Measurements from ENCODE around the gene PRDX1. TPM values are rescaled to one million over a fixed set of nuclear protein-coding genes. Genes with fewer than 3 reads are reported as not detected.

PRDX1 gene
- total RNA-seq, 2 donors from 2014 or later, result 55.0 to 69.2 TPM

GRCh38 chr1:45550401-45551351 lies 29.0 kb upstream of the PRDX1 start, which contains the start of gene AKR1A1:
AKR1A1 (plus strand) TSS chr1:45550826; CDS start chr1:45561795, 10,969 bp downstream.
- no peaks in the 10 kb centered on the region for H3K9me3 ChIP-seq (ENCODE audit: control insufficient read depth, low read length, poor library complexity, severe bottlenecking)
- H3K27ac Mint-ChIP-seq, result peak within 1 kb of the TSS; percentile 92
- H3K4me1 Mint-ChIP-seq, result peaks cover 21% of the 10 kb centered on the region
- peaks cover 3% of the 10 kb centered on the region for H3K36me3 Mint-ChIP-seq (ENCODE audit: low read depth)
- ATAC-seq (peak; percentile 95), DNase-seq (peak; percentile 78 to 79 (median 79))
- no peaks in the 10 kb centered on the region for H3K27me3 Mint-ChIP-seq
- H3K4me3 Mint-ChIP-seq, result peak within 1 kb of the TSS; percentile 94

GRCh38 chr1:45545553-45546310 lies 24.0 kb upstream of the PRDX1 start:
- Mint-ChIP-seq H3K4me3 (no peak overlapping the region), H3K27me3 (no peaks in the 10 kb centered on the region), H3K36me3 (ENCODE audit: low read depth) (no peaks in the 10 kb centered on the region), H3K27ac (peak overlapping the region; percentile 97), H3K4me1 (peaks cover 29% of the 10 kb centered on the region)
- ATAC-seq, result no peak
- DNase-seq, result no peak
- no peaks in the 10 kb centered on the region for H3K9me3 ChIP-seq (ENCODE audit: control insufficient read depth, low read length, poor library complexity, severe bottlenecking)

- Mint-ChIP-seq H3K4me1 (peaks cover 28% of the 10 kb centered on the region), H3K4me3 (no peak overlapping the region), H3K36me3 (ENCODE audit: low read depth) (no peaks in the 10 kb centered on the region), H3K27ac (peak overlapping the region; percentile 97), H3K27me3 (no peaks in the 10 kb centered on the region)
- ATAC-seq (no peak), DNase-seq (no peak)
- H3K9me3 ChIP-seq (ENCODE audit: control insufficient read depth, low read length, poor library complexity, severe bottlenecking), result no peaks in the 10 kb centered on the region
Observed at GRCh38 chr1:45545019-45545493, 23.4 kb upstream of the PRDX1 start.

GRCh38 chr1:45544530-45544929 lies 22.8 kb upstream of the PRDX1 start:
- DNase-seq (no peak), ATAC-seq (no peak)
- H3K9me3 ChIP-seq (ENCODE audit: control insufficient read depth, low read length, poor library complexity, severe bottlenecking), result no peaks in the 10 kb centered on the region
- H3K27me3 Mint-ChIP-seq, result no peaks in the 10 kb centered on the region
- H3K27ac Mint-ChIP-seq, result peak overlapping the region; percentile 97
- peaks cover 28% of the 10 kb centered on the region for H3K4me1 Mint-ChIP-seq
- no peak overlapping the region for H3K4me3 Mint-ChIP-seq
- no peaks in the 10 kb centered on the region for H3K36me3 Mint-ChIP-seq (ENCODE audit: low read depth)

GRCh38 chr1:45543581-45544417 lies 22.1 kb upstream of the PRDX1 start:
- Mint-ChIP-seq H3K27me3 (no peaks in the 10 kb centered on the region), H3K4me1 (peaks cover 28% of the 10 kb centered on the region), H3K4me3 (peak overlapping the region; percentile 93), H3K36me3 (ENCODE audit: low read depth) (no peaks in the 10 kb centered on the region), H3K27ac (peak overlapping the region; percentile 97)
- ATAC-seq (peak; percentile 98), DNase-seq (peak; percentile 55 to 71 (median 58))
- no peaks in the 10 kb centered on the region for H3K9me3 ChIP-seq (ENCODE audit: control insufficient read depth, low read length, poor library complexity, severe bottlenecking)

GRCh38 chr1:45542591-45542990 lies 20.9 kb upstream of the PRDX1 start:
- Mint-ChIP-seq H3K4me1 (peaks cover 28% of the 10 kb centered on the region), H3K27ac (peak overlapping the region; percentile 97), H3K36me3 (ENCODE audit: low read depth) (no peaks in the 10 kb centered on the region), H3K27me3 (no peaks in the 10 kb centered on the region), H3K4me3 (no peak overlapping the region)
- DNase-seq (no peak), ATAC-seq (no peak)
- no peaks in the 10 kb centered on the region for H3K9me3 ChIP-seq (ENCODE audit: control insufficient read depth, low read length, poor library complexity, severe bottlenecking)

GRCh38 chr1:45541193-45541592 lies 19.5 kb upstream of the PRDX1 start:
- Mint-ChIP-seq H3K36me3 (ENCODE audit: low read depth) (no peaks in the 10 kb centered on the region), H3K4me1 (peaks cover 34% of the 10 kb centered on the region), H3K27me3 (no peaks in the 10 kb centered on the region), H3K27ac (peak overlapping the region; percentile 89), H3K4me3 (no peak overlapping the region)
- no peak for ATAC-seq
- no peaks in the 10 kb centered on the region for H3K9me3 ChIP-seq (ENCODE audit: control insufficient read depth, low read length, poor library complexity, severe bottlenecking)
- DNase-seq, result no peak

GRCh38 chr1:45536886-45537285 lies 15.2 kb upstream of the PRDX1 start:
- Mint-ChIP-seq H3K27me3 (no peaks in the 10 kb centered on the region), H3K27ac (peak overlapping the region; percentile 47), H3K36me3 (ENCODE audit: low read depth) (no peaks in the 10 kb centered on the region), H3K4me1 (peaks cover 11% of the 10 kb centered on the region), H3K4me3 (no peak overlapping the region)
- no peak for ATAC-seq
- no peaks in the 10 kb centered on the region for H3K9me3 ChIP-seq (ENCODE audit: control insufficient read depth, low read length, poor library complexity, severe bottlenecking)
- no peak for DNase-seq

- DNase-seq (no peak), ATAC-seq (no peak)
- Mint-ChIP-seq H3K27ac (peak overlapping the region; percentile 34), H3K4me3 (no peak overlapping the region), H3K27me3 (no peaks in the 10 kb centered on the region), H3K36me3 (ENCODE audit: low read depth) (no peaks in the 10 kb centered on the region), H3K4me1 (peaks cover 13% of the 10 kb centered on the region)
- H3K9me3 ChIP-seq (ENCODE audit: control insufficient read depth, low read length, poor library complexity, severe bottlenecking), result no peaks in the 10 kb centered on the region
Observed at GRCh38 chr1:45535988-45536766, 14.5 kb upstream of the PRDX1 start.

GRCh38 chr1:45531873-45532272 lies 10.2 kb upstream of the PRDX1 start:
- H3K4me1 Mint-ChIP-seq, result peaks cover 7% of the 10 kb centered on the region
- no peak for ATAC-seq
- DNase-seq, result no peak
- H3K4me3 Mint-ChIP-seq, result no peak overlapping the region
- H3K9me3 ChIP-seq (ENCODE audit: control insufficient read depth, low read length, poor library complexity, severe bottlenecking), result no peaks in the 10 kb centered on the region
- no peaks in the 10 kb centered on the region for H3K36me3 Mint-ChIP-seq (ENCODE audit: low read depth)
- no peak overlapping the region for H3K27ac Mint-ChIP-seq
- H3K27me3 Mint-ChIP-seq, result no peaks in the 10 kb centered on the region

- Mint-ChIP-seq H3K4me3 (no peak overlapping the region), H3K36me3 (ENCODE audit: low read depth) (no peaks in the 10 kb centered on the region), H3K27ac (no peak overlapping the region), H3K27me3 (no peaks in the 10 kb centered on the region), H3K4me1 (peaks cover 3% of the 10 kb centered on the region)
- H3K9me3 ChIP-seq (ENCODE audit: control insufficient read depth, low read length, poor library complexity, severe bottlenecking), result no peaks in the 10 kb centered on the region
- no peak for DNase-seq
- no peak for ATAC-seq
Observed at GRCh38 chr1:45530632-45531135, 9.0 kb upstream of the PRDX1 start.

GRCh38 chr1:45526135-45526644 lies 4.5 kb upstream of the PRDX1 start:
- no peaks in the 10 kb centered on the region for H3K9me3 ChIP-seq (ENCODE audit: control insufficient read depth, low read length, poor library complexity, severe bottlenecking)
- Mint-ChIP-seq H3K27me3 (no peaks in the 10 kb centered on the region), H3K4me1 (peaks cover 16% of the 10 kb centered on the region), H3K4me3 (no peak overlapping the region), H3K36me3 (ENCODE audit: low read depth) (no peaks in the 10 kb centered on the region), H3K27ac (no peak overlapping the region)
- DNase-seq, result no peak
- no peak for ATAC-seq

All from T-helper 17 cell (primary cell).